ENCODE data around the gene DELE1.

DNA sequence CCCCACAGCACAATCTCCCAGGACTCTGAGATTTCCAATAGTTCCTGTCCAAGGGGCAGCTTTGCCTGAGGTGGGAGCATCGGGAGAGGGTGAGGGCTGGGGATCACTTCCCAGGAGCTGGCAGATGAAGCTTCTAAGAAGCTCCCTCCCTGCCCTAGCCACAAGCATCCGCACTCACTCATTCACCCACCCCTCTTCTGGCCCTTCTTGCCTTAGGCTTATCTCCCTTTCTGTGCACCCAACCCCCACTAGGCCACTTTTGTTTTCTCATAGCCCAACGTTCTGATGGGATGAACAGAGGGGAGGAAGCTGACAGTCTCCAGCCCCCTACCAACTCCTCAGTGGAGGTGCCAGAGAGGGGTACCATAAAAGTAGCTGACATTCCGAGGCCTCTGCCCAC lies 41.8 kb upstream of the DELE1 start:
- TF ChIP-seq MAX (IDR thresholded peaks at IDR 0.05) (no peak), CTCF (IDR thresholded peaks at IDR 0.05; ENCODE audit: low read depth, low read length, missing input control) (no peak)

Data from liver (tissue), 2 donors.